GM10248 (cell line): Measurements from ENCODE around the gene PLXNC1.

ENCODE experiments used
- CTCF ChIA-PET: fragments of 300-600 bp; sonication (Branson Sonifier 250); formaldehyde crosslinking; extraction: SDS; loops from one replicate; lab custom pipeline; 2021; ENCODE audit warnings: antibody characterized with exemption; lab: Yijun Ruan, JAX
- POLR2A ChIA-PET: fragments of 350-650 bp; sonication (Branson Sonifier 250); formaldehyde crosslinking; extraction: SDS; loops from one replicate; lab custom pipeline; 2020; ENCODE audit warnings: antibody characterized with exemption; lab: Yijun Ruan, JAX
- DNase-seq: peaks from one replicate; pipeline ENCODE4 v3.0.0; 2012; ENCODE audit errors: extremely low spot score
- CTCF ChIP-seq: IDR thresholded peaks from 2 replicates; pipeline ENCODE4 v1.5.1; 2012; ENCODE audit warnings: mild to moderate bottlenecking, low read depth; ENCODE audit errors: extremely low read depth, missing control alignments, control extremely low read depth

Gene PLXNC1

GRCh38 chr12:94127239-94128131 lies 20.9 kb upstream of the PLXNC1 start:
- no peak for DNase-seq
- CTCF ChIA-PET, result interaction anchor here (1.4 to 4.2 kb wide), 2 partner anchors 26 to 748 kb away, joined by 3 to 22 read pairs; no protein-coding TSS in a partner anchor
- TF ChIP-seq CTCF, result no peak
- POLR2A ChIA-PET, result no interaction called here

- DNase-seq, result no peak
- CTCF ChIA-PET, result interaction anchor here (1.1 to 2.2 kb wide), 6 partner anchors 16 to 747 kb away, joined by 3 to 21 read pairs (median 4); no protein-coding TSS in a partner anchor
- no peak for TF ChIP-seq CTCF
- POLR2A ChIA-PET, result no interaction called here
Observed at GRCh38 chr12:94128280-94128679, 20.1 kb upstream of the PLXNC1 start.

DNA sequence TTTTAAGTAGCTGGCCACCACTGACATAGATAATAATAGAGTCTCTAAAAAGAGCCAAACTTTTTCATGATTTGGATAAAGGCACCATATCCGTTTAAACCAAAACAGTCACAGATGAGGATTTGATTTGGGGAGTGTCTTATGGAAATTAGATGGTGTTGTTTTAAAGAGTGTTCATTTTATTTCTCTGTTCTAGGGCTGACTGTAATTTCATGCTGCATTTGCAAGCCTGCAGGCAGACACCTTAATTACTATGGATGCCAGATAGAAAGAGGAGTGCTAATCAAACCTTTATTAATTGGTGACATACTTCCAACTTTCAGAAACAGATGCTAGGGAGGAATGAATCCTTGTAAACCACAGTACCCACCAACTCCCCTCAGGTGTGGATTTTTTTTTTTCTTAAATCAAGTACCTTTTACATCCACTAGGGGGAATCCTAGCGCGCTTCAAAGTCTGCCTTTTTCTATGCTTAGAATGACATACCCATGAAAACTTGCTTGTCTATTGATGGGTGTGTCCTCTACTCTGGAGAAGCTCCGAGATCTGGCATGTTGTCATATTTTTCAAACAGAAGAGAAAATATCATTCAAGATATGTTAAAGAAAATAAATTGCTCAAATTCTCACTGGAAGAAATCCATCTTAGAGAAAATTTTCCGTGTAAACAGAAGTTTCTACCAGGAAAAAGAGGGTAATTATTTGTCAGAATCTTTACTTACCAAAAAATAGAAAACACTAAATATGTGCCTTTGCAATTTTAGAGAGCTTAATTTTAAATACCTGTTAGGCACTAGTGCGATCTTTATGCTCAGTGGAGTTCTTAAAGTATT lies 14.2 kb upstream of the PLXNC1 start:
- peak; percentile 60 for TF ChIP-seq CTCF
- CTCF ChIA-PET, result interaction anchor here (0.7 to 3.5 kb wide), 37 partner anchors 10 to 1400 kb away, joined by 3 to 42 read pairs (median 4); no protein-coding TSS in a partner anchor
- DNase-seq, result peak; percentile 52
- POLR2A ChIA-PET, result no interaction called here

- TF ChIP-seq CTCF, result no peak
- POLR2A ChIA-PET, result interaction anchor here (0.6 kb wide), 1 partner anchor 111 kb away, joined by 9 read pairs; no protein-coding TSS in a partner anchor
- DNase-seq, result no peak
- CTCF ChIA-PET, result interaction anchor here (0.9 to 3.5 kb wide), 10 partner anchors 9 to 846 kb away, joined by 3 to 42 read pairs (median 5); no protein-coding TSS in a partner anchor
Observed at GRCh38 chr12:94135896-94136295, 12.5 kb upstream of the PLXNC1 start.

DNA sequence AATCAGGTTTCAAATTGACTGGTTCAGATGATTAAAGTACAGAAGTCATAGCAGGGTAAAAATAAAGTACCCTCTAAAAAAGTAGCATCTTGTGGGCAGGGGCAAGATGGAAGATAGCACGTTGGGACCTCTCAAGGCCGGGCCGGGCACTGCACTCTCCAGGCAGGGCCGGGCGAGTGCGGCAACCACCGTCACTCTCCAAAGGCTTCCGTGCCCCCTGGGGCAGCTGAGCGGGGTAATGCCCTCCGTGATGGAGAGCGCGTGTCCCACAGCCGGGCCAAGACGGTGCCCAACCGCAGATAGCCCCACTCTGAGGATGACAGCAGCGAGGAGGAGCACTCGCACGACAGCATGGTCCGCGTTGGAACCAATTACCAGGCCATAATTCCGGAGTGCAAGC lies 8.6 kb upstream of the PLXNC1 start:
- CTCF ChIA-PET, result interaction anchor here (2.4 kb wide), 1 partner anchor 395 kb away, joined by 8 read pairs; no protein-coding TSS in a partner anchor
- POLR2A ChIA-PET, result no interaction called here
- no peak for TF ChIP-seq CTCF
- no peak for DNase-seq

DNA sequence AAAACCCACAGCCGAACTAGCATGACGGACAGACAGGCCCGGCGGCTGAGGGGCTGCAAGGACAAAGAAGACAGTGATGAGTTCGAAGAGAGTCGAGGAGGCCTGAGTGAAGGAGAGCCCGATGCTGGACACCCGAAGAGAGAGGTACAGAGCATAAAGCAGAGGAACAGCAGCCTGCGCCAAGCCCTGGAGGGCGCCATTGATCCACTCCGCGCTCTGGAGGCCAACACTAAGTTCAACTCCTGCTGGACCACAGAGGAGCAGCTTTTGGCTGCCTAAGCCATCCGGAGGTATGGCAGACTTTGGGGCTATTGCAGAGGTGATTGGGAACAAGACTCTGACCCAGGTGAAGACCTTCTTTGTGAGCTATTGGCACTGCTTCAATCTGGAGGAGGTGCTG lies 7.8 kb upstream of the PLXNC1 start:
- POLR2A ChIA-PET, result no interaction called here

More for the DNA sequence above, 7.8 kb upstream of the PLXNC1 start:
- peak; percentile 52 for TF ChIP-seq CTCF
- CTCF ChIA-PET, result interaction anchor here (0.7 to 2.4 kb wide), 2 partner anchors 293 to 394 kb away, joined by 3 to 8 read pairs; no protein-coding TSS in a partner anchor
- peak; percentile 48 for DNase-seq
